Suprapubic skin (tissue), 4 donors: ENCODE measurements around the gene HNRNPLL. TPM values are rescaled to one million over a fixed set of nuclear protein-coding genes. Genes with fewer than 3 reads are reported as not detected.

Source experiments
- DNase-seq, 2 donors: peaks; one replicate each; pipeline ENCODE4 v3.0.0-alpha.2; 2019; ENCODE audit warnings: low spot score in 2 of 2
- H3K27ac ChIP-seq: fragments of 200-600 bp; sonication (generic); one replicate; pipeline ENCODE4 v1.5.1; 2019
- H3K27me3 ChIP-seq: fragments of 200-600 bp; sonication (generic); one replicate; pipeline ENCODE4 v1.5.1; 2019
- H3K36me3 ChIP-seq: fragments of 200-600 bp; sonication (generic); one replicate; pipeline ENCODE4 v1.5.1; 2019
- H3K4me1 ChIP-seq: fragments of 200-600 bp; sonication (generic); one replicate; pipeline ENCODE4 v1.5.1; 2019
- H3K4me3 ChIP-seq: fragments of 200-600 bp; sonication (generic); one replicate; pipeline ENCODE4 v1.5.1; 2019; ENCODE audit warnings: mild to moderate bottlenecking
- H3K9me3 ChIP-seq: fragments of 200-600 bp; sonication (generic); one replicate; pipeline ENCODE4 v1.5.1; 2019
- EP300 ChIP-seq: sonication (generic); formaldehyde crosslinking; IDR thresholded peaks from one replicate; pipeline ENCODE4 v1.6.1; 2017; ENCODE audit warnings: antibody characterized with exemption
- POLR2A ChIP-seq, 2 donors: fragments of 450-650 bp; IDR thresholded peaks; one replicate each; pipeline ENCODE4 v1.6.1; 2017; ENCODE audit warnings: antibody characterized with exemption in 2 of 2, mild to moderate bottlenecking in 2 of 2, moderate library complexity in 2 of 2
- POLR2AphosphoS5 ChIP-seq, 3 donors: sonication (generic); formaldehyde crosslinking; IDR thresholded peaks; one replicate each; pipeline ENCODE4 v1.6.1; 2017; ENCODE audit warnings: antibody characterized with exemption in 3 of 3
- WGBS: methylation state at CpG from one replicate; pipeline ENCODE4 v1.1.5; 2018; 5-methylcytosine and 5-hydroxymethylcytosine counted together
- total RNA-seq, 4 donors: library from RNA; depleted of rRNA; stranded (reverse); fragments of >200 nt; gene quantifications; one replicate each; pipeline ENCODE4 v1.1.0, GENCODE V29; 2016
- TF ChIP-seq, protein P1 (sequence below), 2 donors: fragments of 200-600 bp in 1 of 2; fragments of 450-650 bp in 1 of 2; sonication (generic) in 1 of 2; IDR thresholded peaks; one replicate each; pipeline ENCODE4 v1.5.1; 2016 to 2019; ENCODE audit warnings: antibody characterized with exemption in 2 of 2, mild to moderate bottlenecking in 1 of 2, moderate library complexity in 1 of 2

HNRNPLL gene
- total RNA-seq, 4 donors from 2014 or later = 13.1 to 54.6 (median 23.4) TPM

DNA sequence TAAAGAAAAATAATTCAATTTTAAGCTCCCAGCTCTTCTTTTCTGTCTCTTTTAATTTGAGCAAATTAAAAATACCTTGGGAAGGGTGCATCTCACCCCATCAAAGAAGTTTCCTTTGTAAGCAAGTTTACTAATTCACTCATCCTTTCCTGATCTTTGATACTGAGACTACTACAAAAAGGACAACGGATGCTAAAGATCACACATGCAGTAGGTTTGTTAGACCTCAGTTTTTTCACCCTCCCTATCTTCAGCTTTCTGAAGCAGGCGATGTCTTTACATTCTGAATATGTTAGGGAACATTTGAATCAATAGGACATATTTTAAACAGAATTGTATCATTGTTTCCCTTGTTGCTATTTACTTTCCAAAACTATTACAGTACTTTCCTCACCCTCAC, 6.0 kb upstream of the HNRNPLL start:
- Histone ChIP-seq H3K36me3 (no peaks in the 10 kb centered on the region), H3K4me1 (peaks cover under 1% of the 10 kb centered on the region), H3K9me3 (no peaks in the 10 kb centered on the region), H3K4me3 (no peak overlapping the region), H3K27me3 (no peaks in the 10 kb centered on the region), H3K27ac (no peak overlapping the region)
- TF ChIP-seq POLR2AphosphoS5 (IDR thresholded peaks at IDR 0.05) = no peak
- TF ChIP-seq, protein P1, sequence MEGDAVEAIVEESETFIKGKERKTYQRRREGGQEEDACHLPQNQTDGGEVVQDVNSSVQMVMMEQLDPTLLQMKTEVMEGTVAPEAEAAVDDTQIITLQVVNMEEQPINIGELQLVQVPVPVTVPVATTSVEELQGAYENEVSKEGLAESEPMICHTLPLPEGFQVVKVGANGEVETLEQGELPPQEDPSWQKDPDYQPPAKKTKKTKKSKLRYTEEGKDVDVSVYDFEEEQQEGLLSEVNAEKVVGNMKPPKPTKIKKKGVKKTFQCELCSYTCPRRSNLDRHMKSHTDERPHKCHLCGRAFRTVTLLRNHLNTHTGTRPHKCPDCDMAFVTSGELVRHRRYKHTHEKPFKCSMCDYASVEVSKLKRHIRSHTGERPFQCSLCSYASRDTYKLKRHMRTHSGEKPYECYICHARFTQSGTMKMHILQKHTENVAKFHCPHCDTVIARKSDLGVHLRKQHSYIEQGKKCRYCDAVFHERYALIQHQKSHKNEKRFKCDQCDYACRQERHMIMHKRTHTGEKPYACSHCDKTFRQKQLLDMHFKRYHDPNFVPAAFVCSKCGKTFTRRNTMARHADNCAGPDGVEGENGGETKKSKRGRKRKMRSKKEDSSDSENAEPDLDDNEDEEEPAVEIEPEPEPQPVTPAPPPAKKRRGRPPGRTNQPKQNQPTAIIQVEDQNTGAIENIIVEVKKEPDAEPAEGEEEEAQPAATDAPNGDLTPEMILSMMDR (IDR thresholded peaks at IDR 0.05) = no peak
- no peak for TF ChIP-seq POLR2A (IDR thresholded peaks at IDR 0.05)
- TF ChIP-seq EP300 = no peak
- WGBS = 94% methylated on average over 2 of the region's 2 CpGs
- no peak for DNase-seq

DNA sequence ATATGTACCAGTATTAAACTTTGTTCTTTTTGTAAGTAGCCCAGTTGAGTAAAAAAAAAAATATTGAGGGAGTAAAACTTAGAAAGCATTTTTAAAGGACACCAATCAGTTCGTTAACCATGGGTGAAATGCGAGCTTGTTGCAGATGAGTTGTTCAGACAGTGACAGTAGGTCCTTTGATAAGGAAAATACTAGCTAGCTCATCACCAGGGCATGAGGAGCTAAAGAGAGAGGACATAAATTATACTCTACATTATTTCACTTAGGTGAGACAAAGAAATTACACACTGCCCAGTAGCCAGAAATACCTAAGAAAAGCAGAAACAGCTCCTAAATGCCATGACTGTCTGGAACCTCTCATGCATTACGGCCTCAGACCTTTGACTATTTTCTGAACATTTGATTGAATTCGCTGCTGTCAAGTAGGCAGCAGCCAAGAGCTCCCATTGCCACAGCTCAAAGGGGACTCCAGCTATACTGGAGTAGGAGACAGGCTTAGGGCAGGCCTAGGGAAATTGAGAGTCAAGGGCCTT, 2.6 kb upstream of the HNRNPLL start:
- WGBS = 94% methylated on average over 4 of the region's 4 CpGs
- Histone ChIP-seq H3K27me3 (no peaks in the 10 kb centered on the region), H3K4me1 (peaks cover 24% of the 10 kb centered on the region), H3K4me3 (no peak overlapping the region), H3K27ac (no peak overlapping the region), H3K36me3 (no peaks in the 10 kb centered on the region), H3K9me3 (no peaks in the 10 kb centered on the region)
- no peak for TF ChIP-seq EP300
- TF ChIP-seq, protein P1 (IDR thresholded peaks at IDR 0.05) = no peak
- no peak for TF ChIP-seq POLR2A (IDR thresholded peaks at IDR 0.05)
- TF ChIP-seq POLR2AphosphoS5 (IDR thresholded peaks at IDR 0.05) = no peak
- DNase-seq = no peak

DNA sequence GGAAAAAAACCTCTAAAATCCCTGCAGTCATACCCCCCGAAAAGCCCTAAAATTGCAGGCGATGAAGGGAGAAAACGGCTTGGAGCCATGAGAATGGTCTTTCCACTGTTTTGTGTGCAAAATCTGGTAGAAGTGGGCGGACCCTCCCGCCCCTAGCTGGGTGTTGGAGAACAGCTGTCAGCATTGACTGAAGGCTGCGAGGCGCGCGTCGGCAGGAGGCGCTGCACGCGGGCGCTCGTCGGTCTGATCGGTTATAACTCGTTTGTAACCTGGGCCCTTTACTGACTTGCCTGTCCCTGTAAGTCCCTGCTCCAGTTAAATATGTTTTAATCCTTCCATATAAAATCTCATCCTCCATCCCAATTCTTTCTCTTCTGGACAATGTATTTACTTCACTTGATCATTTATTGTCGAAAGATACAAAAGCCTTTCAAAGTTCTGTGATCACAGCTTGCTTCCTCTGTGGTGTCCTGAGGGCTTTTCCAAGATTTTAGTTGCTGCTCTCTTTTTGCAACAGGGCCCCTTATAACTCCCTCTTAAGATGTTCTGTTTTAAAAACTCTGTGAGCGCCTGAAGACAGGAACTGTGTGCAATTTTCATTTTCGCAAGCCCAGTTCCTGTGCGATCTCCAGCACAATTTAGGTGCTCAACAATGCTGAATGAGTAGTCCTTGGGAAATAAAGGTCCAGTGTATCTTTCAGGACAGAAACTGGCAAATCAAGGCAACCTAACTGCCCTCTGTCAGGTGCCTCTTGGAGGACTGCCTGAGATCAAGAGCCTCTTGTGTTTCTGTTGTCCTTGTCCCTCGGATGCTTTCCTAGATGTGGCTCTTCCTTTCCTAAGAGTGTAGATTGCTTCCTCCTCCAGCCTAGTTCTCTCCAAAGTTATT, 918 bp upstream of the HNRNPLL start:
- Histone ChIP-seq H3K27me3 (no peaks in the 10 kb centered on the region), H3K9me3 (no peaks in the 10 kb centered on the region), H3K36me3 (no peaks in the 10 kb centered on the region), H3K4me3 (peak overlapping the region; percentile 87), H3K27ac (peak overlapping the region; percentile 94), H3K4me1 (peaks cover 41% of the 10 kb centered on the region)
- TF ChIP-seq EP300 (no peak), POLR2A (IDR thresholded peaks at IDR 0.05) (no peak), POLR2AphosphoS5 (IDR thresholded peaks at IDR 0.05) (peak in 2 of 3 donors; percentile 33 to 39)
- TF ChIP-seq, protein P1 (IDR thresholded peaks at IDR 0.05) = peak; percentile 32 to 91
- WGBS = 21% methylated on average over 23 of the region's 23 CpGs
- peak; percentile 88 to 92 for DNase-seq

DNA sequence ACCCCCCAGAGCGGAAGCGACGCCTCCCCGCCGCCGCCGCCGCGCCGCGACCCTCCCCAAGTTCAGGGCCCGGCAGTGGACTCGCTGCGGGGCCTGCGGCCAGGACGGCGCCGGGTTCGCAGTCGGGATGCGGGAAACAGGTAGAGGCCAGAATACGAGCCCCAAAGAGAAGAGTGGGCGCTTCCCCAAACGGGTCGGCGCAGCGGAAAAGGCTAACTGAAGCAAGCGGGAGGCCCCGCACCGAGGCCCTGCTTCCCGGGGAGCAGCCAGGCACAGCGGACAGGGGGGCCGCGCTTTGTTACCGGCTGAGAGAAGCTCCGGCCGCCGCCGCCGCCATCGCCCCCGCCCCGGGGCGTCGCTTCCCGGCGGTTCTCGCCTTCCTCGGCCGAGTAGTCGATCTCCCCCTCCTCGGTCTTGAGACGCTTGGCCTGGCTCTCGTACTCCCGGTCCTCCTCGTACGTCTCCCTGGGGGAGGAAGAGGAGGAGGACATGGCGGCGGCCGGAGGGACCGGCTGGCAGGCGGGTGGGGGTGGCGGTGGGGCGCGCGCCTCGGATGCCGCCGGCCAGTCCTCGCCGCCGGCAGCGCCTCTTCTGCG, 494 bp downstream of the HNRNPLL start:
- peak; percentile 72 to 88 for DNase-seq
- no CpG with 5 or more reads among the region's 74 CpGs for WGBS
- H3K4me1 ChIP-seq = peaks cover 54% of the 10 kb centered on the region

More for the DNA sequence above, 494 bp downstream of the HNRNPLL start:
- H3K9me3 ChIP-seq = no peaks in the 10 kb centered on the region
- H3K27ac ChIP-seq = peak overlapping the region; percentile 94
- H3K27me3 ChIP-seq = no peaks in the 10 kb centered on the region
- TF ChIP-seq POLR2A (IDR thresholded peaks at IDR 0.05) (no peak), POLR2AphosphoS5 (IDR thresholded peaks at IDR 0.05) (no peak), EP300 (no peak)
- TF ChIP-seq, protein P1 (IDR thresholded peaks at IDR 0.05) = no peak
- H3K4me3 ChIP-seq = peak overlapping the region; percentile 87
- no peaks in the 10 kb centered on the region for H3K36me3 ChIP-seq
